MM.1S (cell line): ENCODE measurements around the gene B3GALT2.

ENCODE experiments used
- EZH2 ChIP-seq: fragments of 300-600 bp; sonication (generic); optimal IDR thresholded peaks from 2 replicates; pipeline ENCODE3; 2017; ENCODE audit warnings: low read depth, mild to moderate bottlenecking, antibody characterized with exemption, low read length, mixed read lengths
- EZH2phosphoT487 ChIP-seq: fragments of 300-600 bp; sonication (generic); IDR thresholded peaks from 2 replicates; pipeline ENCODE4 v1.6.1; 2018; ENCODE audit warnings: antibody characterized with exemption, low read length
- TF ChIP-seq, protein P1 (sequence below): fragments of 300-600 bp; sonication (generic); IDR thresholded peaks from 2 replicates; pipeline ENCODE4 v1.5.1; 2016; ENCODE audit warnings: antibody characterized with exemption, low read length, mixed read lengths

DNA sequence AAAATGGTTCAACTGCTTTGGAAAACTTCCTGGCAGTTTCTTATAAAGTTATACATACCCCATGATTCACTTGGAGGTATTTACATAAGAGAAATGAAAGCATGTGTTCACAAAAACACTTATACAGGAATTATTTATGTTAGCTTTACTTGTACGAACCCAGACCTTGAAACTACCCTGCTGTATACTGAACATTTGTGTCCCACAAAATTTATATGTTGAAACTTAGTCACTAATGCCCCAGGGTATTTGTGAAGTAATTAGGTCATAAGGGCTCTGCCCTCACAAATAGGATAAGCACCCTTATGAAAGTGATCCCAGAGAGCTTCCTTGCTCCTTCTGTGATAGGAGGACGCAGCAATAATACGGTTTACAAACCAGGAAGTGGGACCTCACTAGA, 42.7 kb upstream of the B3GALT2 start:
- TF ChIP-seq EZH2 (no peak), EZH2phosphoT487 (no peak)
- TF ChIP-seq, protein P1, sequence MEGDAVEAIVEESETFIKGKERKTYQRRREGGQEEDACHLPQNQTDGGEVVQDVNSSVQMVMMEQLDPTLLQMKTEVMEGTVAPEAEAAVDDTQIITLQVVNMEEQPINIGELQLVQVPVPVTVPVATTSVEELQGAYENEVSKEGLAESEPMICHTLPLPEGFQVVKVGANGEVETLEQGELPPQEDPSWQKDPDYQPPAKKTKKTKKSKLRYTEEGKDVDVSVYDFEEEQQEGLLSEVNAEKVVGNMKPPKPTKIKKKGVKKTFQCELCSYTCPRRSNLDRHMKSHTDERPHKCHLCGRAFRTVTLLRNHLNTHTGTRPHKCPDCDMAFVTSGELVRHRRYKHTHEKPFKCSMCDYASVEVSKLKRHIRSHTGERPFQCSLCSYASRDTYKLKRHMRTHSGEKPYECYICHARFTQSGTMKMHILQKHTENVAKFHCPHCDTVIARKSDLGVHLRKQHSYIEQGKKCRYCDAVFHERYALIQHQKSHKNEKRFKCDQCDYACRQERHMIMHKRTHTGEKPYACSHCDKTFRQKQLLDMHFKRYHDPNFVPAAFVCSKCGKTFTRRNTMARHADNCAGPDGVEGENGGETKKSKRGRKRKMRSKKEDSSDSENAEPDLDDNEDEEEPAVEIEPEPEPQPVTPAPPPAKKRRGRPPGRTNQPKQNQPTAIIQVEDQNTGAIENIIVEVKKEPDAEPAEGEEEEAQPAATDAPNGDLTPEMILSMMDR, result no peak
